ENCODE measurements around the gene WDR36.

GRCh38 chr5:111058064-111058463 is 34.1 kb upstream of the WDR36 start:
- no peak for TF ChIP-seq POLR2AphosphoS5 (IDR thresholded peaks at IDR 0.05; ENCODE audit: low read depth, low read length)
- TF ChIP-seq POLR2A (IDR thresholded peaks at IDR 0.05; ENCODE audit: low read depth, low read length), result no peak
- no peak for TF ChIP-seq SPI1 (IDR thresholded peaks at IDR 0.05; ENCODE audit: low read depth, low read length)
- TF ChIP-seq TAF1 (IDR thresholded peaks at IDR 0.05; ENCODE audit: low read depth, low read length), result no peak

All from GM12891 (cell line).